GM12878 (cell line): ENCODE measurements around the gene DDX54. TPM values are rescaled to one million over a fixed set of nuclear protein-coding genes. Genes with fewer than 3 reads are reported as not detected.

ENCODE experiments used
- ATF3 ChIP-seq: IDR thresholded peaks from 2 replicates; pipeline ENCODE4 v1.6.1; 2011; ENCODE audit warnings: low read depth, mild to moderate bottlenecking, low read length, moderate library complexity, borderline replicate concordance; ENCODE audit errors: extremely low read depth
- IRF3 ChIP-seq: fragments of 450-650 bp; IDR thresholded peaks from 2 replicates; pipeline ENCODE4 v1.6.1; 2014; ENCODE audit warnings: mild to moderate bottlenecking
- KDM1A ChIP-seq: fragments of 200-600 bp; sonication (generic); IDR thresholded peaks from 2 replicates; pipeline ENCODE4 v1.6.1; 2016; ENCODE audit warnings: borderline replicate concordance
- MYC ChIP-seq: IDR thresholded peaks from 2 replicates; pipeline ENCODE4 v1.6.1; 2011; ENCODE audit warnings: mild to moderate bottlenecking, low read length, moderate library complexity, inconsistent platforms; ENCODE audit not compliant: insufficient read depth, insufficient replicate concordance, insufficient read length, severe bottlenecking
- SKIL ChIP-seq: fragments of 450-650 bp; IDR thresholded peaks from 2 replicates; pipeline ENCODE4 v1.6.1; 2017; ENCODE audit warnings: mild to moderate bottlenecking, low read depth, inconsistent platforms; ENCODE audit not compliant: poor library complexity, severe bottlenecking
- ZBTB33 ChIP-seq: fragments of 450-650 bp; IDR thresholded peaks from 2 replicates; pipeline ENCODE4 v1.6.1; 2017; ENCODE audit warnings: mild to moderate bottlenecking
- polyA plus RNA-seq, 11 experiments: library from polyadenylated mRNA; depleted of rRNA in 4 of 11; unstranded in 6 of 11; stranded (reverse) in 5 of 11; fragments of >200 nt; fragmentation: Nextera tagmentation in 4 of 11; fragmentation: Illumina TruSeq in 1 of 11; extraction: Ambion mirVana in 4 of 11; extraction: Trizol in 1 of 11; gene quantifications; 1 replicate in 1 of 11; 2 replicates in 10 of 11; pipeline versions ENCODE4 v1.2.1 to v1.2.3, GENCODE V29; 2011 to 2016; ENCODE audit warnings: inconsistent platforms in 2 of 11, missing spikeins in 2 of 11, low read depth in 1 of 11
- total RNA-seq, 4 experiments: library from RNA; depleted of rRNA in 3 of 4; stranded (reverse); fragments of >200 nt in 3 of 4; fragmentation: Illumina TruSeq in 1 of 4; extraction: Trizol in 1 of 4; gene quantifications; 2 replicates each; pipeline versions ENCODE4 v1.2.1 to v1.2.3, GENCODE V29; 2013 to 2021

Gene DDX54
- total and polyA plus RNA-seq, 10 of the 15 experiments (the other 5 are each of a cell fraction or from before 2014, with no cell fraction given), result 1.9 to 115 (median 56.3) TPM

- TF ChIP-seq SKIL (no peak), MYC (no peak), ZBTB33 (no peak), KDM1A (no peak), IRF3 (no peak), ATF3 (no peak)
Observed at GRCh38 chr12:113146999-113147398, 38.3 kb downstream of the DDX54 start (continued).
